Astrocyte (in vitro differentiated cells and primary cell): ENCODE measurements around the gene FANK1. TPM values are rescaled to one million over a fixed set of nuclear protein-coding genes. Genes with fewer than 3 reads are reported as not detected.
"Not testable (repeated sequence)": the region's sequence is repeated elsewhere in the genome, so short reads cannot be mapped to it uniquely, and the experiment has no call there.

ENCODE experiments used
- DNase-seq: peaks from one replicate; pipeline ENCODE4 v3.0.0-alpha.2; 2010; ENCODE audit warnings: low read depth
- FAIRE-seq: peaks from 2 replicates; lab custom pipeline; 2011; peaks lifted over from hg19 to GRCh38; lab: Jason Lieb, UNC
- H2AFZ ChIP-seq: 2 replicates; pipeline ENCODE4 v1.6.0; 2012; ENCODE audit warnings: low read depth, low read length, inconsistent platforms
- H3K27ac ChIP-seq: 2 replicates; pipeline ENCODE4 v1.5.1; 2011; ENCODE audit warnings: low read depth, low read length, inconsistent platforms
- H3K27me3 ChIP-seq: 2 replicates; pipeline ENCODE4 v1.6.0; 2011; ENCODE audit warnings: low read length, inconsistent platforms; ENCODE audit not compliant: insufficient read depth
- H3K36me3 ChIP-seq: 2 replicates; pipeline ENCODE4 v1.5.1; 2011; ENCODE audit warnings: low read length, inconsistent platforms; ENCODE audit not compliant: insufficient read depth
- H3K4me1 ChIP-seq: 2 replicates; pipeline ENCODE4 v1.5.1; 2011; ENCODE audit warnings: low read length, inconsistent platforms; ENCODE audit not compliant: insufficient read depth
- H3K4me2 ChIP-seq: 2 replicates; pipeline ENCODE4 v1.6.0; 2012; ENCODE audit warnings: low read length, inconsistent platforms
- H3K4me3 ChIP-seq: 2 replicates; pipeline ENCODE4 v1.5.1; 2011; ENCODE audit warnings: low read depth, mild to moderate bottlenecking, low read length, inconsistent platforms; ENCODE audit not compliant: insufficient read depth
- H3K79me2 ChIP-seq: 2 replicates; pipeline ENCODE4 v1.6.0; 2012; ENCODE audit warnings: mild to moderate bottlenecking, low read length, inconsistent platforms; ENCODE audit not compliant: insufficient read depth
- H3K9ac ChIP-seq: 2 replicates; pipeline ENCODE4 v1.6.0; 2012; ENCODE audit warnings: mild to moderate bottlenecking, low read length, inconsistent platforms
- H3K9me3 ChIP-seq: 2 replicates; pipeline ENCODE4 v1.5.1; 2012; ENCODE audit warnings: low read depth, mild to moderate bottlenecking, low read length, inconsistent platforms; ENCODE audit not compliant: insufficient read depth
- H4K20me1 ChIP-seq: 2 replicates; pipeline ENCODE4 v1.6.0; 2012; ENCODE audit warnings: low read length, inconsistent platforms; ENCODE audit not compliant: insufficient read depth
- H3K27ac Mint-ChIP-seq: one replicate; pipeline ENCODE4 v1.8.0; 2021; ENCODE audit warnings: mild to moderate bottlenecking, mixed read lengths; ENCODE audit not compliant: unreplicated experiment
- H3K27me3 Mint-ChIP-seq: one replicate; pipeline ENCODE4 v1.8.0; 2021; ENCODE audit warnings: low read depth, mixed read lengths; ENCODE audit not compliant: unreplicated experiment
- H3K36me3 Mint-ChIP-seq: one replicate; pipeline ENCODE4 v1.8.0; 2021; ENCODE audit warnings: low read depth, mixed read lengths; ENCODE audit not compliant: unreplicated experiment
- H3K4me1 Mint-ChIP-seq: one replicate; pipeline ENCODE4 v1.8.0; 2021; ENCODE audit warnings: low read depth, mixed read lengths; ENCODE audit not compliant: unreplicated experiment
- H3K4me3 Mint-ChIP-seq: one replicate; pipeline ENCODE4 v1.8.0; 2021; ENCODE audit warnings: mild to moderate bottlenecking, moderate library complexity, mixed read lengths; ENCODE audit not compliant: unreplicated experiment
- H3K9me3 Mint-ChIP-seq: one replicate; pipeline ENCODE4 v1.8.0; 2021; ENCODE audit warnings: mild to moderate bottlenecking, mixed read lengths; ENCODE audit not compliant: unreplicated experiment
- EZH2 ChIP-seq: IDR thresholded peaks from 2 replicates; pipeline ENCODE4 v1.6.1; 2012; ENCODE audit warnings: mild to moderate bottlenecking, low read length, inconsistent platforms; ENCODE audit not compliant: insufficient read depth
- total RNA-seq: library from RNA; stranded (reverse); gene quantifications from 2 replicates; pipeline ENCODE4 v1.2.1, GENCODE V29; 2021
- TF ChIP-seq, protein P1 (sequence below): IDR thresholded peaks from 2 replicates; pipeline ENCODE4 v1.5.1; 2011; ENCODE audit warnings: low read depth, mild to moderate bottlenecking, inconsistent platforms, low read length, moderate library complexity; ENCODE audit not compliant: insufficient read depth

The FANK1 gene
- total RNA-seq, 1 donor from 2014 or later, result 9.7 TPM

DNA sequence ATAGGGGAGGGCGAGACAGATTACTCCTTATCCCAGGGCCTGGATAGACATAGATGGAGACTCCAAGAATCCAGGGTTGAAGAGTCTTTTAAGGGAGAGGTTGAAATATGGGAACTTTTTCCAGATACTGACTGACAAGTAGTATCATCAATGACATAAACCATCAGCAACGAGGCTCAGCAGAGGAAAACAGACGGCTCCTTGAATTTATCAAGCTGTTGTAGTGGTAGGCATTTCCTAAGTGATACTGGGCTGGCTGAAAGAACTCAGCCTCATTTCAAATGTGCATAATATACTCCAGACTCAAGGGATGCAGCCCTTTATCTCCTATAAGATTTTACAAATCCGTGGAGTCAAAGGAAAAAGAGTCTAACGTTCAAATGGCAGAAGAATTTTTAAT, 150.5 kb downstream of the FANK1 start:
- Mint-ChIP-seq H3K4me1 (peaks cover 29% of the 10 kb centered on the region), H3K27me3 (no peaks in the 10 kb centered on the region), H3K9me3 (no peaks in the 10 kb centered on the region), H3K4me3 (no peak overlapping the region), H3K36me3 (peaks cover 17% of the 10 kb centered on the region), H3K27ac (no peak overlapping the region)
- Histone ChIP-seq H2AFZ (no peak overlapping the region), H4K20me1 (no peaks in the 10 kb centered on the region), H3K9ac (no peak overlapping the region), H3K27me3 (no peaks in the 10 kb centered on the region), H3K36me3 (peaks cover 19% of the 10 kb centered on the region), H3K27ac (no peak overlapping the region), H3K79me2 (no peaks in the 10 kb centered on the region), H3K4me1 (peaks cover 18% of the 10 kb centered on the region), H3K4me3 (no peak overlapping the region), H3K9me3 (no peaks in the 10 kb centered on the region), H3K4me2 (no peak overlapping the region)
- FAIRE-seq, result peak; percentile 20
- TF ChIP-seq, protein P1, sequence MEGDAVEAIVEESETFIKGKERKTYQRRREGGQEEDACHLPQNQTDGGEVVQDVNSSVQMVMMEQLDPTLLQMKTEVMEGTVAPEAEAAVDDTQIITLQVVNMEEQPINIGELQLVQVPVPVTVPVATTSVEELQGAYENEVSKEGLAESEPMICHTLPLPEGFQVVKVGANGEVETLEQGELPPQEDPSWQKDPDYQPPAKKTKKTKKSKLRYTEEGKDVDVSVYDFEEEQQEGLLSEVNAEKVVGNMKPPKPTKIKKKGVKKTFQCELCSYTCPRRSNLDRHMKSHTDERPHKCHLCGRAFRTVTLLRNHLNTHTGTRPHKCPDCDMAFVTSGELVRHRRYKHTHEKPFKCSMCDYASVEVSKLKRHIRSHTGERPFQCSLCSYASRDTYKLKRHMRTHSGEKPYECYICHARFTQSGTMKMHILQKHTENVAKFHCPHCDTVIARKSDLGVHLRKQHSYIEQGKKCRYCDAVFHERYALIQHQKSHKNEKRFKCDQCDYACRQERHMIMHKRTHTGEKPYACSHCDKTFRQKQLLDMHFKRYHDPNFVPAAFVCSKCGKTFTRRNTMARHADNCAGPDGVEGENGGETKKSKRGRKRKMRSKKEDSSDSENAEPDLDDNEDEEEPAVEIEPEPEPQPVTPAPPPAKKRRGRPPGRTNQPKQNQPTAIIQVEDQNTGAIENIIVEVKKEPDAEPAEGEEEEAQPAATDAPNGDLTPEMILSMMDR, result no peak
- TF ChIP-seq EZH2, result no peak
- DNase-seq, result no peak

DNA sequence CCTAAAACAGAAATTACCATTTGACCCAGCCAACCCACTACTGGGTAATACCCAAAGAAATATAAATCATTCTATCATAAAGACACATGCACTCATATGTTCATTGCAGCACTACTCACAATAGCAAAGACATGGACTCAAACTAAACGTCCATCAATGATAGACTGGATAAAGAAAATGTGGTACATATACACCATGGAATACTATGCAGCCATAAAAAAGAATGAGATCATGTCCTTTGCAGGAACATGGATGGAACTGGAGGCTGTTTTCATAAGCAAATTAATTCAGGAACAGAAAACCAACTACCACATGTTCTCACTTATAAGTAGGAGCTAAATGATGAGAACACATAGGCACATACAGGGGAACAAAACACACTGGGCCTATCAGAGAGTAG, 151.4 kb downstream of the FANK1 start:
- not testable (repeated sequence) for H3K9me3 ChIP-seq, H3K9ac ChIP-seq, H3K27me3 ChIP-seq, H3K4me3 ChIP-seq, H3K27ac Mint-ChIP-seq, H3K9me3 Mint-ChIP-seq, H3K4me2 ChIP-seq, H3K79me2 ChIP-seq, H2AFZ ChIP-seq, FAIRE-seq, DNase-seq, H3K27ac ChIP-seq, H4K20me1 ChIP-seq, H3K4me3 Mint-ChIP-seq, H3K27me3 Mint-ChIP-seq
- H3K4me1 Mint-ChIP-seq, result peaks cover 22% of the 10 kb centered on the region
- H3K36me3 Mint-ChIP-seq, result peaks cover 11% of the 10 kb centered on the region
- H3K36me3 ChIP-seq, result peaks cover 13% of the 10 kb centered on the region
- peaks cover 18% of the 10 kb centered on the region for H3K4me1 ChIP-seq

- no peaks in the 10 kb centered on the region for H3K79me2 ChIP-seq
- H3K27me3 ChIP-seq, result no peaks in the 10 kb centered on the region
- H3K9me3 ChIP-seq, result no peaks in the 10 kb centered on the region
- H3K36me3 Mint-ChIP-seq, result peaks cover 16% of the 10 kb centered on the region
- H3K9me3 Mint-ChIP-seq, result no peaks in the 10 kb centered on the region
- peaks cover 22% of the 10 kb centered on the region for H3K4me1 Mint-ChIP-seq
- peak overlapping the region; percentile 57 for H3K27ac ChIP-seq
- FAIRE-seq (peak; percentile 60), DNase-seq (peak; percentile 85)
- H3K4me2 ChIP-seq, result peak overlapping the region; percentile 7
- no peak overlapping the region for H2AFZ ChIP-seq
- H3K4me1 ChIP-seq, result peaks cover 18% of the 10 kb centered on the region
- no peak overlapping the region for H3K4me3 Mint-ChIP-seq
- H3K27me3 Mint-ChIP-seq, result no peaks in the 10 kb centered on the region
- H3K27ac Mint-ChIP-seq, result peak overlapping the region; percentile 90
- no peak overlapping the region for H3K4me3 ChIP-seq
- no peak for TF ChIP-seq EZH2
- TF ChIP-seq, protein P1, result no peak
- peaks cover 8% of the 10 kb centered on the region for H3K36me3 ChIP-seq
- no peaks in the 10 kb centered on the region for H4K20me1 ChIP-seq
- peak overlapping the region; percentile 20 for H3K9ac ChIP-seq
Observed at GRCh38 chr10:126049759-126050700, 153.7 kb downstream of the FANK1 start.
